Bronchial epithelial cell (primary cell): ENCODE measurements around the gene PAK5. TPM values are rescaled to one million over a fixed set of nuclear protein-coding genes. Genes with fewer than 3 reads are reported as not detected.
A peak's percentile ranks its signal among the peaks of the same experiment; 100 is the strongest.

Experiments used
- DNase-seq: peaks from one replicate; pipeline ENCODE4 v3.0.0-alpha.2; 2010; ENCODE audit warnings: low read depth
- FAIRE-seq: peaks from 2 replicates; lab custom pipeline; 2011; peaks lifted over from hg19 to GRCh38; lab: Jason Lieb, UNC
- H3K27me3 ChIP-seq: 2 replicates; pipeline ENCODE4 v1.5.1; 2011; ENCODE audit warnings: low read length; ENCODE audit not compliant: control insufficient read depth, insufficient read depth
- H3K36me3 ChIP-seq: 2 replicates; pipeline ENCODE4 v1.5.1; 2011; ENCODE audit warnings: low read length; ENCODE audit not compliant: control insufficient read depth, insufficient read depth
- H3K4me3 ChIP-seq: 2 replicates; pipeline ENCODE4 v1.5.1; 2011; ENCODE audit warnings: mild to moderate bottlenecking, low read depth, low read length, control low read depth
- CTCF ChIP-seq: IDR thresholded peaks from 2 replicates; pipeline ENCODE4 v1.5.1; 2011; ENCODE audit warnings: mild to moderate bottlenecking, moderate library complexity, low read length, control low read depth, inconsistent platforms; ENCODE audit not compliant: insufficient read depth, severe bottlenecking
- total RNA-seq: library from RNA; depleted of rRNA; stranded (reverse); fragments of >200 nt; gene quantifications from 2 replicates; pipeline ENCODE4 v1.2.1, GENCODE V29; 2014

PAK5 gene
- not detected in 2 replicates for total RNA-seq

GRCh38 chr20:9838378-9839295 lies at the start of gene PAK5:
PAK5 (minus strand) TSS chr20:9839076; CDS start chr20:9644328, 194,748 bp downstream.
- DNase-seq = peak; percentile 26
- no peak for FAIRE-seq

GRCh38 chr20:9887706-9888105 lies 48.8 kb upstream of the PAK5 start:
- Histone ChIP-seq H3K4me3 (no peak overlapping the region), H3K36me3 (no peaks in the 10 kb centered on the region), H3K27me3 (peaks cover 1% of the 10 kb centered on the region)
- TF ChIP-seq CTCF = no peak
- no peak for FAIRE-seq
- DNase-seq = no peak

More at GRCh38 chr20:9838378-9839295, at the start of gene PAK5:
- H3K36me3 ChIP-seq = no peaks in the 10 kb centered on the region
- no peak for TF ChIP-seq CTCF
- H3K4me3 ChIP-seq = peak within 1 kb of the TSS; percentile 42
- no peaks in the 10 kb centered on the region for H3K27me3 ChIP-seq

- FAIRE-seq (no peak), DNase-seq (peak; percentile 28)
- no peaks in the 10 kb centered on the region for H3K36me3 ChIP-seq
- no peak for TF ChIP-seq CTCF
- H3K4me3 ChIP-seq = no peak overlapping the region
- H3K27me3 ChIP-seq = no peaks in the 10 kb centered on the region
Measured at GRCh38 chr20:9886227-9886626, 47.4 kb upstream of the PAK5 start.

GRCh38 chr20:9884666-9885065 lies 45.8 kb upstream of the PAK5 start:
- peak; percentile 12 for TF ChIP-seq CTCF
- no peaks in the 10 kb centered on the region for H3K27me3 ChIP-seq
- peak; percentile 8 for DNase-seq
- H3K4me3 ChIP-seq = no peak overlapping the region
- H3K36me3 ChIP-seq = no peaks in the 10 kb centered on the region
- no peak for FAIRE-seq

GRCh38 chr20:9884061-9884460 lies 45.2 kb upstream of the PAK5 start:
- Histone ChIP-seq H3K36me3 (no peaks in the 10 kb centered on the region), H3K4me3 (no peak overlapping the region), H3K27me3 (no peaks in the 10 kb centered on the region)
- peak; percentile 17 for DNase-seq
- FAIRE-seq = no peak
- peak; percentile 47 for TF ChIP-seq CTCF
